GM21619 (cell line): ENCODE data around the gene FBXL7.

Source experiments
- ATAC-seq: cut with Tn5 transposase; IDR thresholded peaks from one replicate; pipeline ENCODE4 v1.9.1; 2021; ENCODE audit not compliant: unreplicated experiment

The FBXL7 gene

DNA sequence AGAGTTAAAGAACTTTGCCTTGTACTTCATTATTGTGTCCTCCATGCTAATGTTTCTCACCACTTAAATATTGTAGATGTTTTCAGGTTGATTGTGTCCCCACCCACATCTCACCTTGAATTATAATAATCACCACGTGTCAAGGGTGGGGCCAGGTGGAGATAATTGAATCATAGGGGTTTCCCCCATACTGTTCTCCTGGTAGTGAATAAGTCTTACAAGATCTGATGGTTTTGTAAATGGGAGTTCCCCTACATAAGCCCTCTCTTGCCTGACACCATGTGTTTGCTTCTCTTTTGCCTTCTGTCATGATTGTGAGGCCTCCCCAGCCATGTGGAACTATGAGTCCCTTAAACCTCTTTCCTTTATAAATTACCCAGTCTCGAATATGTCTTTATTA, 248.3 kb downstream of the FBXL7 start:
- ATAC-seq: no peak

DNA sequence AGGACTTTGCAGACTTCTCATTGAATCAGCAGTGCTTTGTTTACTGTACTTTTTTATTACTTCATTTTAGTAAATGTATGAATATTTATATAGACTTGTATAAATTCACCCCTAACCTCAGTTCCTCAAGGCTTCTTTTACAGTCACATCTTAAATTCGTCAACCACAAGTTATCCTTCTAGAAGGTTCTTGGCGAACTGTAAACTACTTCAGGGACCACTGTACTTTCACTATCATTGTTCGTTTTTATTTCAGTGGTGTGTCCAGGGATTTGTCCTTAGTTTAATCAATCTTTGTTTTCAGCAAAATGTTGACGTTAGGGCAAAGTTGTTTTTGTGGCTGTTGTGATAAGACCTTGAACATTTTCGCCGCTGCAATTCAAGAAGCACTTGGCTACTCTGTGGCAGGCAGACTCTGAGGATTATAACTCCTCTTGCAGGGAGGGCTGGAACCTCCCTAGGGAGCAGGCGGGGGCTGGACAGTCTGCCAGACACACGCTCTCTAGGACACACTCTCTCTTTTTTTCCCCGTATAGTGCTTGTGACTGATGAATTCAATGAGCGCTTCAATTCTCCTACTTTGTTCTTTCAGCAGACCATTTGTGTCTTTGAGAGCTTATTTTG, 252.8 kb downstream of the FBXL7 start:
- no peak for ATAC-seq

DNA sequence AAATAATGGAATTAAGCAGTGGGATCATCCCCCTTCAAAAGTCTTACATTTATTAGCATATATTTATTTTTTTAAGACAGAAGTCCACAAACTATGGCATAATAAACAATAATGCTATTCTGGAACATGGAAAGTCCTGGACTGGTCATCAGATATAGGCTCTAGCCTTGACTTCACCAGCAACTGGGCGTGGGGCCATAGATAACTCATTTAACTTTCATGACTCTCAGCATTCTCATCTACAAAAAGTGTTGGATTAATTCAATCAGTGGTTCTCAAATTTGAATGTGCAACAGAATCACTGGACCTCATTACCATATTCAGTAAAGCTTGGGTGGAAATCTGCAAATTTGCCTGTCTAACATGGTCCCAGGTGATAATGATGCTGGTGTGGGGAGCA, 253.8 kb downstream of the FBXL7 start:
- no peak for ATAC-seq

DNA sequence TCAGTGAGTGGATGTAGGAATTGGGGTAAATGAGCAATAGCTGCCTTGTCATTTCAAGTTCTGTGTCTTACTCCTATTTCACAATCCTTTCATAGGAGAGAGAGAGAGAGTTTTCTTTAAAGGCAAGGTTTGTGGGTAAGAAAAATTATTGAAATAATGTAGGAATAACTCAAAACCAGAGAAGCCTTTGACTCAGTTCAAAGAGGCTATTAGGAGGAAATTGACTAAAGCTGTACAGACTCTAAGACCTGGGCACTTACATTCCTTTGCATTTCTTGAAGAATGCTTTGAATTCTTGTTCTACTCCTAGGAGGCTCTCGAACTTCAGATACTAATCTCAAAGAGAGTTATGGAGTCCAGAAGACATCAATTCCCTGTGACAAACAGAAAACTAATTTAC, 257.1 kb downstream of the FBXL7 start:
- ATAC-seq: no peak

DNA sequence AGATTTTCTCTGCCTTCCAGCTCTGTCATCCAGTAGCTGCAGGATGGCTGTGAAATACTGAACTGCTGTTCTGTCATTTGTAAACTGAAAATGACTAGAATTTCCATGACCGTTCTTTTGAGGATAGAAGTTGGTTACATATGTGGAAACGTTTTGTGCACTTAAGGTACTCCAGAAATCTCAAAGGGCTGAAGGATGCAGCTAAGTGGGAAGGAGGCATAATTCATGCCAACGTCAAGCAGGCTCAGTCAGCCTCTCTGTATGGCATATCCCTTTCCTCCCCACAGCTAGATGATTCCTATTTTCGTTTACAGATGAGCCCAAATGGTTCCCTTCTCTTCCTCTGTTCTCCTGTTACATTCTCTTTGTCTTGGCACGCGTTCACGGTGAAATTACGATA, 257.6 kb downstream of the FBXL7 start:
- no peak for ATAC-seq

DNA sequence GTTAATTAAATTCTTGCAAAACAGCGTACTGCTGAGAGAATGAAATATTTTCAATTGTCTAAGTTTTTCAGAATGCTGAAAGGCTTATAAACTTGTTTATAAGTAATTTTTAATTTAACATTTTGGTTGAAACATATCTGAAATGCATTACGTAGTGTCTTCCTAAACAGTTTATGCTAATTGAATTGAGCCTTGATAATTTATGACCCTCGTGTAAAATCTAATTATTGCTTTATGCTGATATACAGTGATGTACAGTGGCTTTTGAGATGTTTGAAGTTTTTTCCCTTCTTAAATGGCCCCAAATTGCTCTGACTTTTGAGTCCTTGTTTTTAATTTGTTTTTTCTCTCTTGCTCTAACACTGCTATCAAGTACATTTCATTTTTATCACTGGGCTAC, 262.7 kb downstream of the FBXL7 start:
- ATAC-seq: no peak

DNA sequence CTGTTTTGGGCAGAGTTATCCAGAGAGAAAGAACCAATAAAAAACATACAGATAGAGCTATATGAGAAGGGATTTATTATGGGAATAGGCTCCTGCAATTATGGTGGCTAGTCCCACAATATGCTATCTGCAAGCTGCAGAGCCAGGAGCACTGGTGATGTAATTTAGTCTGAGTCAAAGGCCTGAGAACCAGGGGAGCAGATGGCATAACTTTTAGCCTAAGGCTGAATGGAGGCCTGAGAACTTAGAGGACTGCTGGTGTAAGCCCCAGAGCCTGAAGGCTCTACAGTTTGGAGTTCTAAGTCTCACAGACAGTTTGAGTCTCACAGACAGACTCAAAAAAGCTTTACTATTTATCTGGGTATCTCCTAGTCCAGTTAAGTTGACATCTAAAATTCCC, 263.8 kb downstream of the FBXL7 start:
- no peak for ATAC-seq

DNA sequence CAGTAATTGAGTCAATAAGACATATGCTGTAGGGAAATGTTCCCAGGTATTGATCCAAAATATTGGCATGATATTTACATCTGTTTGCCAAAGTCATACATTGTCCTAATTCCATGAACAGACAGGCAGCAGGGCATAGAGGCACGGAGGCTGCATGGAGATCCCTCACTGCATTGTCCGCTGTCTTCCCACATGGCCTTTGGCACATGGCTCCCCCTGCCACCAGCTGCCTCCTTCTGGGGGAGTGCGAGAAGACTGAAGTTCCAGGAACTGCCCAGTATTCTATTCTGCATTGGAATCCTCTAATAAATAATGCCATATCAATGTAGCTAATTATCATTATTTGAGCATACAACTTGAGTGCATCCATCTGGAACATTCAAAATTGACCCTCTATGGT, 269.0 kb downstream of the FBXL7 start:
- ATAC-seq: no peak

DNA sequence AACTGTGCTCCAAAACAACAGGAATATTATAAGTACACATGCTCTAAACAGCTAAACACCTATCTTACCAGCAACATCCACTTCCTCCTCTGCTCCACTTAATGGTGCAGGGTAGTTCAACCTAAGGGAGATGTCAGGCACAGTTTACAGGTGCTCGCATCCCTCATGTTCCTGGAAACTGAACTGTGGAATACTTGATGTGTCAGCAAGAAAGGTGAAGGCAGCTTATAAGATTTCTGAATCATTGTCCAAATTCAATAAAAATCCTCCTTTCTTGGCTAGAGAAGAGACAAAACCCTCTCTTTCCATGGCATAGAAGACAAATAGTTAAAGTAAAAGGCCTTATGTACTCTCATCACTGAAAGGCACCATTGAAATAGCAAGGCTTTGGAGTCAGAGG, 272.2 kb downstream of the FBXL7 start:
- no peak for ATAC-seq

DNA sequence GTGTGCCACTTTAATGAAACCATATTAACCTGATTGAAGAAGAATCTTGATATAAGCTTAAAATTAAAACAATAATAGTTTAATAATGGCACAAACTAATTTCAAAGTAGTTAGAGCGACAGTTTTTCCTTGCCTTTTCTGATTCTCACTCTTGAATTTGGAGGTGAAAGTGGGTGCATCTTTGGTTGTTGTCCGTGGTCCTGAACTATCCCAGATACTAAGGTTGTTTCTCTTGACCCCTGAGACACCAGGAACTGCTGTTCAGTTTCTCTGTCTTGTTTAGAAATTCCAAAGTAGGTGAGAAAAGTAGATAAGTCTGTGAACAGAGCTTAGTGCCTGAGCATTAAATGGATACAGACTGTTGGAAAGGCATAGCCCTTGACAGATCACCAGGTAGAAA, 274.7 kb downstream of the FBXL7 start:
- ATAC-seq: no peak

DNA sequence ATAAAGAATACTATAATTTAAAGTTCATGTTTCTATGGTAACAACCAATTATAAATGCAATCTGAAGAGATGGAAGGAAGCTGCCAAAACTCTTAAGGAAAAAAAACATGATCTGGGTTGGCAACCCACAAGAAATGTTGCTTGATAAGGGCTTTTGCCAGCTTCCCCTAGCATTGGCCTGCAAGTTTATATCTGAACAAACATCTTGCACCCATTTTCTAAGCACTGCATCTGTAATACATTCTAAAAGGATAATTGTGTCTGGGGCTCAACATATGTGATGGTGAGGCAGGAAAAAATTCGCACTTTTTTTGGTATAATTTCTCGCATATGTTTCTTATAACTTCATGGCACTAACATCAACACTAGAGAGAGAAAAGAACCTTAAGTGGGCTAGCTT, 276.4 kb downstream of the FBXL7 start:
- no peak for ATAC-seq

DNA sequence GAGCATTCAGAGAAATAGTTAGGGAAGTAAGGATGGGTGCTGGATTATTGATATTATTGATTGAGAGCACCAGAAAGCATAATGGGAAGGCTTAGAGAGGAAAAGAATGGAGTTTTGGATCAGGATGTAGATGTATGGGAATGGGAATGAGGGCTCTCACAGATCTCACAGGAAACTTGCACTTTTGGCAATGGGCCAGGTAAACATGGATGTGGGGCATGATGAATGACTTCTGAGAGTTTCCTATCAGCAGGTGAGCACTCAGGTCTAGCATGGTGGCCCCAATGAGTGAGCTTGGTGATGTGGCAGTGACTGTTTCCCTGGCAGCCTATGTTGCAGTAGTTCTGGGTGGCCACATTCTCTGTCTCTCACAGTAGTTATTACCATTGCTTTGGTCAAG, 283.8 kb downstream of the FBXL7 start:
- ATAC-seq: no peak

DNA sequence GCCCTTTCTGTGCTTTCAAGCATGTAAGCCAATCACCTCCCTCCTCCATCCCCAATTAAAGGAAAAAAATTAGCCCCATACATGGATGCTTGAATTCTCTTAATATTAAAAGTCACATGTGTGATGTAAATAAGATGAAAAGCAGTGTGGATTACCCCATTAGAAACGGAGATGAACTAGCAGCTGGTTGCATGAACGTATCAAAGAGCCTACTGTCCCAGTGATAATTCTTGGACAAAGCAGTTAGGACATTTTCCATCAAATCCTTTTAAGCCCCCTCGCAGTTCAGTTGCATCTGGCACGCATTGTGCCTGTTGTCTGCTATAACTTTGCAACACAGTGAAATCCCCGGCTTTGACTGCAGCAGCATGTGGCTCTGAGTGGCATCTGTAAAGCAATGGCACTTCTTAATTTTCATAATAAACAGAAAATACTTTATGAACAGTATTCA, 285.6 kb downstream of the FBXL7 start:
- ATAC-seq: no peak

DNA sequence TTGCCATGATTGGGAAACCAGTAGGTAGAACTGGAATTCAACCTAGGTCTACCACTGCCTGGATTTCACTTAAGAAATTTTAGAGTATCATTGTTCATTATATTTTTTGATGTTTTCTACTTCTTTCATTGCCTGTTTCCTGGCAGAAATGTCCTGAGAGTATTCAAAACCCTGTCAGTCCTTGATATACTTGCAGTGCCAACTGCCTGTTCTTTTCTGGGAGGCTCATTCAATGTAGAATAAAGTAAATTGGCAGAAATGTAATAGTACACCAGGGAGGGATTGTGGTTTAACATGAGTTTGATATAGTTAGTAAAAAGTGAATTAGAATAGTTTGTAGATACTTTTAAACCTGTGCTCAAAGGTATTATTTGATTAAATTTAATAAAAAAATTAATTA, 286.3 kb downstream of the FBXL7 start:
- ATAC-seq: no peak

DNA sequence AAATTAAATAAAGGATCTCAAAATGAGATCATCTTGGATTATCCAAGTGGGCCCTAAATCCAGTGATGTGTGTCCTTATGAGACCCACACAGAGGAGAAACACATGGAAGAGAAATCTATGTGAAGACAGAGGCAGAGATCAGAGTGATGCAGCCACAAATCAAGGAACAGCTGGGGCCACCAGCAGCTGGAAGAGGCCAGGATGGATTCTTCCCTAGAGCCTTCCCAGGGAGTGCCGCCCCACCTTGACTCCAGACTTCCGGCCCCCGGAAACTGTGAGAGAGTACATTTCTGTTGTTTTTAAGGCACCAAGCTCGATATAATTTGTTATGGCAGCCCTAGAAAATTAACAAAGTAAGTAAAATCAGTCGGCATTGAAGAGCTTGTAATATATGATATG, 286.9 kb downstream of the FBXL7 start:
- no peak for ATAC-seq

DNA sequence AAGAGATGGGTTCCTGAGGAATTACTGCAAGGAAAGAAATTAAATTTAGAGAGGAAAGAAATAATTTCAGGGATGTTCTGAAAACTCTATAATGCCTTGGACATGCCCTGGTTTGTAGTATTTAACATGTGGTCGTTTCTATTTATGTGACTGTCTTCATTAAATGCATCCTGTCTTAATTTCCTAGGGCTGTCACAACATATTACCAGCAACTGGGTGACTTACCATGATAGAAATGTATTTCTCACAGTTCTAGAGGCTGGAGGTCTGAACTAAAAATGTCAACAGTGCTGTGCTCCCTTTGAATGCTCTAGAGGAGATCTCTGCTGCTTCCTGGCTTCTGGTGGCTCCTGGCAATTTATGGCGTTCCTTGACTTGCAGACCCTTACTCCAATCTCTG, 287.7 kb downstream of the FBXL7 start:
- no peak for ATAC-seq

DNA sequence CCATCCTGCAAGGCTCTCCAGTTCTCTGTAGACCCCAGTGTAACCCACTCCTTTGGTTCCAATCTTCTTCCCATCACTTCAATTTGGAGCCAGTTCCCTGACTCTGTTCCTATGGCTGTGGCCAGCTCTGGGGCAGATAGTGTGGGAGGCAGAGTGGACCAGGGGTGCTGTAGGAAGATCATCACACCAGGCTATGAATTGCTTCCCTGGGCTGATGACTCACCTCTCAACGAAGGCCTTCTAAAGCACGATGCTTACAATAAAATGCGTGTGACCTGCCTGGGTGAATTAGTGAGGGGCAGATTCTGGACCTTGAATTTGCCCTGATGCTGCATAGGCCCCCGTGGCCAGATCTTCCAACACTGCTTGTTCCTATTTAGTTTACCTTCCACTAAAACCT, 289.7 kb downstream of the FBXL7 start:
- no peak for ATAC-seq

DNA sequence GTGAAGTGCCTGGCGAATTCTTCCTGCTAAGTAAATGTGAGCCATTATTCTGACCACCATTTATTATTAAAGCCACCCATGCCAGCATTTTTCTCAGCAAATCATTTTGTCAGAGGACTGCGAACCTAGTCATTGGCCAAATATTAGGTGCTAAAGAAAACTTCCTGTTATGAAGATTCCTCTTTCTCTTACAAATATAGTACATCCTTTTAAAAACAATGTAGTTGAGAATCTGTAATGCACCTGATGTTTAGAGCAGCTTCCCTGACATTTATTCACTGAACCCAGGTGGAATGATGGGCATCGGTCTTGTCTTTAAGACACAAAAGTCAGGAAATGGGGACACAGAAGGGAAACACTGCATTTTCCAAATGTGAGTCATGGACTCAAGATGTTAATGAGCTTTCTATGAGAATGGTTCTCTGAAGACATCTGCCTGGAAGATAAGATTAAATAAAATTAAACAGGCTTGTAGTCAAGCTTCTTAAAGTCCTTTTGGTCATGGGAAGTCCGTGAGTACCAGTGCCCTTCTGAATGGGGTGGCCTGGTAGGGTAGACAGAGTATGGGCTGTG, 290.6 kb downstream of the FBXL7 start:
- ATAC-seq: no peak

DNA sequence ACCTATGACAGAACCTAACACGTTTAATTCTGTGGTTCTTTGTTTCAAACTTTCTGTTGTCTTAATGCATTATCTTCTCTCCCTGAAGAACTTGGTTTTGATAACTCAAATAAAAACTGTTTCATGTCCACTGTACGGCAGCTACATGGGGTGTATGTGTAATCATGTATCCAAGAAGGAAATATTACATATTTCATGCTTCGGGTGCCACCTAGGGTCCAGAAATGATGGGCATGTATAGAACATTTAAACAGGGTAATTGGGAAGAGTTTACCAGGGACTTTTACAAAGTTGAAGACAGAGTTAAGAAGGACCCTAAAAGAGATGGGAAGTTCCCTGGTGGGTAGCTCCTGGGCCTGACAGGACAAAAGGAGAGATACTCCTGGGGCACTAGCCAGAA, 291.3 kb downstream of the FBXL7 start:
- ATAC-seq: no peak

DNA sequence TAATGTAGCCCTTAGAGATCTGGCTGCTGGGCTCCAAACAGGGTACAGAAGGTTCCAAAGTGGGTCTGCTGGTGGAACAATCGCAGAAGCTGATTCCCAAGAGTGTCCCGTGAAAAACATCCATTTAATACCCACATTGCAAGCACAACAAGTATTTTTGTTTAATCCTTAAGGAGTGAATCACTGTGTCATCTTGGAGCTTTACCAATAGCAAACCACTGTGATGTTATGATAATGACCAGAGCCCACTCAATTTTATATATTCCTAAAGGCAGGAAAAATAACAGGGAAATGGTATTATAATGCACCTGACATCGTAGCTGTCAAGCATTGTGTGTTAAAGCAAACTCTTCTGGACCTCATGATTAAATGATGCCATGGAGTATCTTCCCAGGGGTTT, 291.9 kb downstream of the FBXL7 start:
- ATAC-seq: no peak

DNA sequence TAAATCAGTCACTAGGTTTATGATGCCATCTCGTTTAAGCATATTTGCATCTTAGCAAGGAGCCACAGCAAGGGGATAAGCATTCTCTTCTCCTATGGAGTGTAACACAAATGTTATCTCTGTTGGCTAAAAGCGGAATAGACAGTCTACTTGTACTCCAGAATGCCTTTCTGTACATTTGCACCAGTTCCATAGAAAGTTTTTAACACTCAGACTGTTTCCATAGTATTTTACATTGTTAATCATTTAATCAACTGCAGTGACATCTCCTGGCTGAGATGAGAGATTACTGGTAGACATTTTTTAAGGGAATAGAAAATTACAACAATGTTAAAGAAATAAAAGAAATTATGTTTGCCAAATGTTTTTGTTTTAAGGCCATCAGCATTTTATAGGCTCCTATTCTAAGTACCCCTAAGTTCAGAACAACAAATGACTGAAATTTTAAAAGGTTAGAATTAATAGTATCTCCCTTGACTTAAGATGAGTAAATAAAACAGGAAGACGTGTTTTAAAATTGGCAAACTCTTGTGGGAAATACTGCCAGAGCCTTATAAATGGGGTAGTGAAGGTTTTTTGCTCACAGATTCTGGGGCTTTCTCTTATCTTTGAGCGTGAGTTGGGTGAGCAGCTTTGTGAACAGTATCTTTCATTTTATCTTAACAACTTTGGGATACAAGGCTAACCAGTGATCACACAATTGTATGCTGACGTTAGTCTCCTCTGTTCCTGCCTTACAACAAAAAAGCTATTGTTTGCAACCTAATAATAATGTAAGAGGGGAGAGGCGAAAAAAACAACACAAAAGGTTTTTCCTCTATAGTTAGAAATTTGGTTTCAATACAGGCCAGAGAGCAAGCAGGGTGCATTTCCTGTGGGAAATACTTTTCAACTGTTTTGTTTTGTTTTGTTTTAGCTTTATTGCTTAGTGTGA, 294.3 kb downstream of the FBXL7 start:
- ATAC-seq: no peak

DNA sequence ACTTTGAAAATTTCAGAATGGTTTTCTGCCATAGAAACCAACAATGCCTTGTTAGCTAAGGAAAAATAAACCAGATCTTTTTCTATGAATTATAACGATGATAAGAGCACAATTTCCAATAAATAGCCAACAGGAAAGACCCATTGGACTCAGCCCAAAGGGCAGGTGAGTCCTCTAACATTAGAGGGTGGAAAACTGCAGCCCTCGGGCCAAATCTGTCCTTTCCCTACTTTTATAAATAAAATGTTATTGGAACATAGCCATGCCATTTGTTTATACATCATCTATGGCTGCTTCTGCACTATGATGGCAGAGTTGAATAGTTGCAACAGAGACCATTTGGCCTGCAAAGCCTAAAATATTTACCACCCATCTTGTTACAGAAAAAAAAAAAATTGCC, 296.1 kb downstream of the FBXL7 start:
- no peak for ATAC-seq
